ENCODE measurements around the gene PRDX3. TPM values are rescaled to one million over a fixed set of nuclear protein-coding genes. Genes with fewer than 3 reads are reported as not detected.
"Not testable (repeated sequence)": the region's sequence is repeated elsewhere in the genome, so short reads cannot be mapped to it uniquely, and the experiment has no call there.

Gene PRDX3
- total and polyA plus RNA-seq, 2 donors: 162 to 219 TPM

DNA sequence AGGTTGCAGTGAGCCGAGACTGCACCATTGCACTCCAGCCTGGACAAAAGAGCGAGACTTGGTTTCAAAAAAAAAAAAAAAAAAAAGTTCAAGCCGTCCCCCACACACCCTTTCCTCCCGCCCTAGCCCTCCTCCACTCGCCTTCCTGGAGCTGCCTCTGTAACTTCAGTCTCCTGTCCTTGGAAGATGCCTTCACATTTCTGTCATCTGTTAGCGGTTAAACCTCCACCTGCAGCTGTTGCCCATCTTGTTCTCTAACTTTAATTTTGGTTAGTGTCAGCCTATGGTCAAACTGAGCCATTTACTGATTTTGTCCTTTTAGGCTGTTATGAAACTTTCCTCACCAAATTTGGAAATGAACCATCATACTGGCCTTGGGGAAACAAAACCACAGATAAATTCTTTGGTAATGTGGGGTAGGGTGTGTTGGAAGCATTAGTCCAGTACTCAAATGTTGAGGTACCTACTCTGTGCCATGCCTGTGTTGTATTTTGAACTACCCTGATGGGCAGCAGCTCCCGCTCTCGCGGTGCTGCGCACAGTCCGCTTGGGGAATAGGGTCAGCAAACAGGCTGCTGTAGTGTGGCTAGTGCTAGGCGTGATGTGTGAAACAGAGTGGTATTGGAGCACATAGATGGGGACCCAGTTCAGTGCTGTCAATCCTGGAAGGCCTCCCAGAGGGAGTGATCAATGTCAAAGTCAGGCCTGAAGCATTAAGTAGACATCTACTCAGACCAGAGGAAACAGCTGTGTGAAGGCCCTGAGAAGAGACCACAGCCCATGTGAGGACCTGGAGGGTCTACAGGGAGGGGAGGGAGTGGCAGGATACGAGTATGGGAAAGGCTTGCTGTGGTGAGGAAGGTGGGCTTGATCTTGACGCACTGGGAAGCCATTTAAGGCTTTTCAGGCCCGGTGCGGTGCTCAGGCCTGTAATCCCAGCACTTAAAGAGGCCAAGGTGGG, 40.0 kb downstream of the PRDX3 start:
- 88% methylated on average over 16 of the region's 16 CpGs for WGBS
- H3K36me3 ChIP-seq (ENCODE audit: insufficient read depth): no peaks in the 10 kb centered on the region

DNA sequence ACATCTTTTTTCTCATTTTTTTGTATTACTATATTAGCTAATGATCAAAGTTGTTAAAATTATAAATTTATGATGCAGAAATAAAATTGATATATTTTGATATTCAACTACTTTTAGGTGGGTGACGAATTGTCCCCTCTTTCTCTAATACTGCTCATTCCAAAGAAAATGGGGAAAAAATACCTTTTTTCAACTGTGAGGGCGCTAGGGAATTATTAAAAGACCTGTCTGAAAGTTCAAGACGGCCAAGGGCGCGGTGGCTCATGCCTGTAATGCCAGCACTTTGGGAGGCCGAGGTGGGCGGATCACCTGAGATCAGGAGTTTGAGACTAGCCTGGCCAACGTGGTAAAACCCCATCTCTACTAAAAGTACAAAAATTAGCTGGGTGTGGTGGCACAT, 40.7 kb downstream of the PRDX3 start:
- 80% methylated on average over 8 of the region's 8 CpGs for WGBS
- not testable (repeated sequence) for DNase-seq (ENCODE audit: extremely low spot score); H3K36me3 ChIP-seq (ENCODE audit: insufficient read depth); H3K4me1 ChIP-seq (ENCODE audit: insufficient read depth); H3K4me3 ChIP-seq (ENCODE audit: low read depth, low read length); H3K27ac ChIP-seq (ENCODE audit: low read depth)

More for the DNA sequence above, 40.0 kb downstream of the PRDX3 start:
- Histone ChIP-seq H3K4me3 (ENCODE audit: low read depth, low read length) (no peak overlapping the region), H3K27ac (ENCODE audit: low read depth) (no peak overlapping the region), H3K4me1 (ENCODE audit: insufficient read depth) (no peaks in the 10 kb centered on the region)
- DNase-seq (ENCODE audit: extremely low spot score): no peak

DNA sequence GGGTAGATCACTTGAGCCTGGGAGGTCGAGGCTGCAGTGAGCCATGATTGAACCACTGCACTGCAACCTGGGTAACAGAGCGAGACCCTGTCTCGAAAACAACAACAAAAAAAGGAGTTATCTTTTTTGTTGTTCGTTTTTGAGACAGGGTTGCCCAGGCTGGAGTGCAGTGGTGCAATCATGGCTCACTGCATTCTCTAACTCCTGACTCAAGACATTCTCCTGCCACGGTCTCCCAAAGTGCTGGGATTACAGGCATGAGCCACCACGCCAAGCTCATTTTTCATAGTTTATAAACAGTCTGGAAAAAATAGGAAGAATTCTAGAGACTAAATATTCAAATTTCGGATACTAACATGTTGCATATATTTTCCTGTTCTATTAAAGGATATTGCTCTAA, 42.5 kb downstream of the PRDX3 start:
- Histone ChIP-seq H3K4me1 (ENCODE audit: insufficient read depth) (no peaks in the 10 kb centered on the region), H3K4me3 (ENCODE audit: low read depth, low read length) (no peak overlapping the region), H3K36me3 (ENCODE audit: insufficient read depth) (peaks cover 1% of the 10 kb centered on the region), H3K27ac (ENCODE audit: low read depth) (no peak overlapping the region)
- 82% methylated on average over 7 of the region's 7 CpGs for WGBS
- DNase-seq (ENCODE audit: extremely low spot score): no peak

DNA sequence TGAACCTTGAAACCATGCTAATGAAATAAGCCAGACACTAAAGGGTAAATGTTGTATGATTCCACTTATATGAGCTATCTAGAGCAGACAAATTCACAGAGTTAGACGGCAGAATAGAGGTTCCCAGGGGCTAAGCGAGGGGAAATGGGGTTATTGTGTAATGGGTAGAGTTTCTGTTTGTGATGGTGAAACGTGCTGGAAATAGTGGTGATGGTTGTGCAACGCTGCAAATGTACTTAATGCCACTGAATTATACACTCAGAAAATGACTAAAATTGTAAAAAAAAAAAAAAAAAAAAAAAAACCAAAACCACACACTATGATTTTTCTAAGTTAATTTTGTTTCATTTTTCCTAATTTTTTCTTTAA, 43.1 kb downstream of the PRDX3 start:
- Histone ChIP-seq H3K4me3 (ENCODE audit: low read depth, low read length) (no peak overlapping the region), H3K27ac (ENCODE audit: low read depth) (no peak overlapping the region), H3K4me1 (ENCODE audit: insufficient read depth) (no peaks in the 10 kb centered on the region), H3K36me3 (ENCODE audit: insufficient read depth) (peaks cover 1% of the 10 kb centered on the region)
- 64% methylated on average over 4 of the region's 4 CpGs for WGBS
- no peak for DNase-seq (ENCODE audit: extremely low spot score)

DNA sequence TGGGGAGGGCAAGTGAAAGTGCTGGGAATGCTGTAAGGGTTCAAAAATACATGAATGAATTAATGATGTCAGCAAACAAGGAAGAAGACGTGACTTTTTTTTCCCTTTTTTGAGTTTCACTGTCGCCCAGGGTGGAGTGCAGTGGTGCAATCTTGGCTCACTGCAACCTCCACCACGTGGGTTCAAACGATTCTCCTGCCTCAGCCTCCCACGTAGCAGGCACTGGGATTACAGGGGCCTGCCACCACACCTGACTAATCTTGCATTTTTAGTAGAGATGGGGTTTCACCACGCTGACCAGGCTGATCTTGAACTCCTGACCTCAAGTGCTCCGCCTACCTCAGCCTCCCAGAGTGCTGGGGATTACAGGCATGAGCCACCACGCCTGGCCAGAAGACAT, 44.7 kb downstream of the PRDX3 start:
- WGBS: 90% methylated on average over 8 of the region's 8 CpGs
- Histone ChIP-seq H3K4me1 (ENCODE audit: insufficient read depth) (no peaks in the 10 kb centered on the region), H3K27ac (ENCODE audit: low read depth) (no peak overlapping the region), H3K36me3 (ENCODE audit: insufficient read depth) (peaks cover 1% of the 10 kb centered on the region), H3K4me3 (ENCODE audit: low read depth, low read length) (no peak overlapping the region)
- no peak for DNase-seq (ENCODE audit: extremely low spot score)

DNA sequence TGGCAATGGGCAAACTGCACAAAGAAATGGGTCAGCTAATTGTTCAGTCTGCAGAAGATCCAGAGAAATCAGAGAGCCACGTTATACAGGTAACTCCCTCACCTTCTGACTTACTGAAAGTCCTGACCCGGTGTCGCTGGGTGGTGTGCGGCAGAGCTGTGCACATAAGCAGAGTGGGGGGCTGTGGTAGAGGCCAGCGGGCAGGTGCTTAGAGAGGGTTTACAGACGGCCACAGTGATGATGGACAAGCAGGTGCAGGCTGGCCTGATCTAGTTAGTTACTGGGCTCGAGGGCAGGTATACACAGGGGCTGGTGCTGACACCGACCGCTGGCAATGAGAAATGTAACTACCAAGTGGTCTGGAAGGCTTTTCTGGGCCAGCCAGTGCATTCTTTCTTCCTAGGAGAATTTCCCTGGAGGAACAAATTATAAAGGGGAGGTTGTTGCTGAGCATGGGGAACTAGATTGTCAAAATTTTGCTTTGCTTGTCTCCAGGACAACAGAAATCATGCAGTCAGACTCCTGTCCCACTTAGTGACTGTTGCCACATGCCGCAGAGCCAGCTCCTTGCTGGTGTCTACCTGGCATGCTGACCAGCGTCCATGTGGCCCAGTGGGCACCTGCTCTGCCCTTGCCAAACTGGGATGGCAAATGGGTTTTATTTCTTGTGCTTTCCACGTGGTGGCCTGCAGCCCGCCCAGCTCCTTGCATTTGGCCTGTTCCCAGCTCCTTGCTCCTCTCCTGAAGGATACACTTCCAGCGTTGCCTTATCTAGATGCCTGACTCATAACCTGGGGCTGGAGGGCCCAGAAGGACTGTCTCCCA, 45.9 kb downstream of the PRDX3 start:
- H3K4me1 ChIP-seq (ENCODE audit: insufficient read depth): no peaks in the 10 kb centered on the region
- H3K4me3 ChIP-seq (ENCODE audit: low read depth, low read length): no peak overlapping the region
- DNase-seq (ENCODE audit: extremely low spot score): no peak
- H3K27ac ChIP-seq (ENCODE audit: low read depth): no peak overlapping the region
- H3K36me3 ChIP-seq (ENCODE audit: insufficient read depth): peaks cover 3% of the 10 kb centered on the region
- 85% methylated on average over 14 of the region's 14 CpGs for WGBS

DNA sequence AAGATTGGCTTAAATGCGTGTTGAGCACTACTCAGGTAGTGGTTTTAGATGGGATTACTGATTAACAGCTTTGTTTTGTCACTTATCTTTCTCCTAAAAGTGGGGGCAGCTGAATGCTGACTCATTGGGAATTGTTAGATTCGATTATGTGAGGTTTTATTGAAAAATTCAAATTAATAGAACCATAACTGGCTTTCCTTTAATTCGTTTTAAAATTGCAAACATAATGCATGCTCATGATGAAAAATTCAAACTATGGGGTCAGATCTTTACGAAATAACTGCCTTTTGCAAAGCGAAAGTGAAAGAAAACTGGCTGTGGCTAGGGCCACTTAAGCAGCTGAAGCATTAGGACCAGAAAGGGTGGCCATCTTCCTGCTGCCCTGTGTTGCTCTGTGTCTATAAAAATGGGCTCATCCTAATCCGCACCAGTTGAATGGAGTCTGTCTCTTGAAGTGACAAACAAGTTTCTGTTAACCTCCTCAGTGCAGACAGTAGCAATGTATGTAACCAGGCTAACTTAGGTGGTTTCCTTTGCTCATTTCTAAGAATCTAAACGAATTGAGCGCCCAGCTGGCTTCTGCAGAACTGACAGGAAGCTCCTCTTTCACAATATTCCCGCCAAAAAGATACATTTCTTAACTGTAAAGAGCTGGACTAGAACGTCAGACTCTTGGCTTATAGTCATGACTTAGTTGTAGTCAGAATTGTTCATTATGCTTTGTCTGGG, 46.9 kb downstream of the PRDX3 start:
- WGBS: 63% methylated on average over 10 of the region's 10 CpGs
- DNase-seq (ENCODE audit: extremely low spot score): no peak
- Histone ChIP-seq H3K27ac (ENCODE audit: low read depth) (no peak overlapping the region), H3K36me3 (ENCODE audit: insufficient read depth) (peaks cover 3% of the 10 kb centered on the region), H3K4me1 (ENCODE audit: insufficient read depth) (no peaks in the 10 kb centered on the region), H3K4me3 (ENCODE audit: low read depth, low read length) (peak overlapping the region; percentile 10)

DNA sequence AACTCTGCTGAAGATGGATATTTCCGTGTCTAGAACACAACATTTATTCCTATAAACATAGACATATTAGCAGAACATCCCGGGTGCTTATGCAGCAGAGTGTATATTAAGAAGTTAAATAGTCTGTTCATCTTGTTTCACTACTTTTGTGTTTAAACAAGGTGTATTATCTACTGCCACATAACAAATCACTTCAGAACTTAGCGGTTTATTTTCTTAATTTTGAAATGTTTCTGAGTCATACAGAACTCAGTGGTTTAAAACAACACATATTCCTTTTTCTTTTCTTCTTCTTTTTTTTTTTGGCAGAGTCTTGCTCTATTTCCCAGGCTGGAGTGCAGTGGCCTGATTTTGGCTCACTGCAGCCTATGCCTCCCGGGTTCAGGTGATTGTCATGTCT, 48.9 kb downstream of the PRDX3 start:
- peaks cover 3% of the 10 kb centered on the region for H3K36me3 ChIP-seq (ENCODE audit: insufficient read depth)
- no peak overlapping the region for H3K4me3 ChIP-seq (ENCODE audit: low read depth, low read length)
- 91% methylated on average over 4 of the region's 4 CpGs for WGBS
- DNase-seq (ENCODE audit: extremely low spot score): no peak
- H3K27ac ChIP-seq (ENCODE audit: low read depth): no peak overlapping the region
- no peaks in the 10 kb centered on the region for H3K4me1 ChIP-seq (ENCODE audit: insufficient read depth)

DNA sequence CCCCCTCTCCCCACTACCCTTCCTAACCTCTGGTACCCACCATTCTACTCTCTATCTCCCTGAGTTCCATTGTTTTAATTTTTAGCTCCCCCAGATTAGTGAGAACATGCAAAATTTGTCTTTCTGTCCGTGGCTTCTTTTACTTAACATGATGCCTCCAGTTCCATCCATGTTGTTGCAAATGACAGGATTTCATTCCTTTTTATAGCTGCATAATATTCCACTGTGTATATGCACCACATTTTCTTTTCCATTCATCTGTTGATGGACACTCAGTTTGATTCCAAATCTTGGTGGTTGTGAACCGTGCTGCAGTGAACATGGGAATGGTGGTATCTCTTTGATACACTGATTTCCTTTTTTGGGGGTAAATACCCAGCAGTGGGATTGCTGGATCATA, 52.7 kb downstream of the PRDX3 start:
- WGBS: 96% methylated on average over 2 of the region's 2 CpGs
- Histone ChIP-seq H3K27ac (ENCODE audit: low read depth) (no peak overlapping the region), H3K4me3 (ENCODE audit: low read depth, low read length) (no peak overlapping the region), H3K36me3 (ENCODE audit: insufficient read depth) (peaks cover 2% of the 10 kb centered on the region), H3K4me1 (ENCODE audit: insufficient read depth) (no peaks in the 10 kb centered on the region)
- no peak for DNase-seq (ENCODE audit: extremely low spot score)

DNA sequence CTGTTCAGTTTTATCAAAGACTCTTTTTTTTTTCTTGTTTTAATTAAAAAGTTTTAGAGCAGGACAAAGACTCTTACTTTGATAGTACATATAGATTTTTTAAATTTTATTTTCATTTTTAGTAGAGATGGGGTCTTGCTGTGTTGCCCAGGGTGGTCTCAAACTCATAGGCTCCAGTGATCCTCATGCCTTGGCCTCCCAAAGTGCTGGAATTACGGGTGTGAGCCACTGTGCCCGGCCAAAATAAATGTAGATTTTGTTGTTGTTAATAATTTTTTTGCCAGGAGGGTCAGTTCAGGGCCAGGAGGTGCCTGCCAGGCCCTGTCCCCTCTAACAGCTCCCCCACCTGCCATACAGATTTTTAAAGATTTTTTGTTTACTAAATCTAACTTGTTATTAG, 57.7 kb downstream of the PRDX3 start:
- no peaks in the 10 kb centered on the region for H3K36me3 ChIP-seq (ENCODE audit: insufficient read depth)
- no peak for DNase-seq (ENCODE audit: extremely low spot score)
- WGBS: 97% methylated on average over 2 of the region's 2 CpGs
- H3K27ac ChIP-seq (ENCODE audit: low read depth): no peak overlapping the region
- H3K4me1 ChIP-seq (ENCODE audit: insufficient read depth): no peaks in the 10 kb centered on the region
- H3K4me3 ChIP-seq (ENCODE audit: low read depth, low read length): no peak overlapping the region

DNA sequence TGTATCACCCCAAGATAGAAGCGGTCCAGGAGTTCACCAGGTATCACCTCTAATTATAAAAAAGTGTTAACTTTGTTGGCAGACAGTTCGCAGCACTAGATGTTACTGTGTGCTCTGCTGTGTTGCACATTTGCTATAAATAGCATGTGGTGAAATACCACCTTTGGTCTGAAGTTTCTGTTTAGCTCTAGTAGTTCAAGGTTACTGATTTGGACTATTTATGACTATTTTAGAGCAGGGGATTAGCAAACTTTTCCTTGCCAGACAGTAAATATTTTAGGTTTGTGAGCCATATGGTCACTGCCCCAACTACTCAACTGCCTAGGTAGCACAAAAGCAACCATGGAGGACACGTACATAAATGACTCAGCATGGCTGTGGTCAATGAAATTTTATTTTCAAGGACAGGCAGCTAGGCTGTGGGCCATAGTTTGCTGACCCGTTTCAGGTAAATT, 58.2 kb downstream of the PRDX3 start:
- Histone ChIP-seq H3K4me3 (ENCODE audit: low read depth, low read length) (no peak overlapping the region), H3K27ac (ENCODE audit: low read depth) (no peak overlapping the region), H3K36me3 (ENCODE audit: insufficient read depth) (no peaks in the 10 kb centered on the region), H3K4me1 (ENCODE audit: insufficient read depth) (no peaks in the 10 kb centered on the region)
- no peak for DNase-seq (ENCODE audit: extremely low spot score)
- 64% methylated on average over 4 of the region's 4 CpGs for WGBS

DNA sequence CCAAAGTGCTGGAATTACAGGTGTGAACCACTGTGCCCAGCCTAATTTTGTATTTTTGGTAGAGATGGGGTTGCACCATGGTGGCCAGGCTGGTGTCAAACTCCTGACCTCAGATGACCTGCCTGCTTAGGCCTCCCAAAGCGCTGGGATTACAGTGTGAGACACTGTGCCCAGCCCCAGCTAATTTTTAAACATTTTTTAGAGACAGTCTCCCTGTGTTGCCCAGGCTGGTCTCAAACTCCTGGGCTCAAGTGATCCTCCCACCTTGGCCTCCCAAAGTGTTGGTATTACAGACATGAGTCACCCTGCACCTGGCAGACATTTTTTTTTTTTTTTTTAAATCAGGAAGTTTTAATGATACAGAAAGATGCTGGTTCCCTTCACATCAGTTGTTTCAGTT, 59.2 kb downstream of the PRDX3 start:
- no peak overlapping the region for H3K27ac ChIP-seq (ENCODE audit: low read depth)
- 89% methylated on average over 1 of the region's 1 CpG for WGBS
- no peaks in the 10 kb centered on the region for H3K4me1 ChIP-seq (ENCODE audit: insufficient read depth)
- DNase-seq (ENCODE audit: extremely low spot score): no peak
- H3K4me3 ChIP-seq (ENCODE audit: low read depth, low read length): no peak overlapping the region
- H3K36me3 ChIP-seq (ENCODE audit: insufficient read depth): no peaks in the 10 kb centered on the region

DNA sequence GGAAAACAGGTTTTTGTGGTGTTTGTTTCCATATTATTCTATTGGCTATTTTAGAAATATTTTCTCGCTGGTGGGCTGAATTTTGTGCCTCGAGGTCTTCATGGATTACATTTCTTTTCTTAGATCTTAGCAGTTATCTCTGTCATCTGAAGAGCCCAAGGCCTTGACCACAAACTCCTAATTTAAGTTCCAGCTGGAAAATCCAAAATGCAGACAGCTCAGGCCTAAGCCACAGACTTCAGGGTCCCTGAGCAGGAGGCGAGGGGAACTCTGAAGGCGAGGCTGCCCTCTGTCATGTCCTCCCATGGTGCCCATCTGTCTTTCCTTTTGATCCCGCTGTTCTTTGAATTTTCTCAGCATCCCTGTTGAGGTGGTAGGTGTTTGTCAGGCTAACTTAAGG, 60.4 kb downstream of the PRDX3 start:
- Histone ChIP-seq H3K27ac (ENCODE audit: low read depth) (no peak overlapping the region), H3K4me1 (ENCODE audit: insufficient read depth) (no peaks in the 10 kb centered on the region), H3K4me3 (ENCODE audit: low read depth, low read length) (no peak overlapping the region), H3K36me3 (ENCODE audit: insufficient read depth) (no peaks in the 10 kb centered on the region)
- WGBS: 93% methylated on average over 5 of the region's 5 CpGs
- DNase-seq (ENCODE audit: extremely low spot score): no peak

Measured in urinary bladder (tissue), 4 donors.